HepG2 (cell line): ENCODE results near the gene REM2. TPM values are rescaled to one million over a fixed set of nuclear protein-coding genes. Genes with fewer than 3 reads are reported as not detected.

Source experiments
- CC2D1A ChIP-seq: sonication (generic); formaldehyde crosslinking; IDR thresholded peaks from 2 replicates; pipeline ENCODE4 v1.8.1; 2023; ENCODE audit warnings: mild to moderate bottlenecking, missing genetic modification reagents
- DRAP1 ChIP-seq: IDR thresholded peaks from 2 replicates; pipeline ENCODE4 v1.6.1; 2016; ENCODE audit warnings: missing genetic modification reagents, missing compliant biosample characterization
- MIER3 ChIP-seq: IDR thresholded peaks from 2 replicates; pipeline ENCODE4 v1.6.1; 2016; ENCODE audit warnings: missing compliant biosample characterization, borderline replicate concordance
- MIXL1 ChIP-seq: IDR thresholded peaks from 2 replicates; pipeline ENCODE4 v1.6.1; 2016
- MTERF4 ChIP-seq: sonication (generic); formaldehyde crosslinking; IDR thresholded peaks from 2 replicates; pipeline ENCODE4 v1.8.0; 2023; ENCODE audit warnings: mild to moderate bottlenecking, missing genetic modification reagents
- NCOA1 ChIP-seq: sonication (generic); formaldehyde crosslinking; IDR thresholded peaks from 2 replicates; pipeline ENCODE4 v1.9.0; 2021; ENCODE audit warnings: missing genetic modification reagents
- NR2F6 ChIP-seq, 2 experiments: IDR thresholded peaks; 2 replicates each; pipeline ENCODE4 v1.6.1; 2016; ENCODE audit warnings: antibody characterized with exemption in 1 of 2, mild to moderate bottlenecking in 1 of 2
- RBFOX2 ChIP-seq: fragments of 200-400 bp; formaldehyde crosslinking; IDR thresholded peaks from 2 replicates; pipeline ENCODE4 v1.6.1; 2017; ENCODE audit warnings: low read depth, mild to moderate bottlenecking, low read length
- SSRP1 ChIP-seq: IDR thresholded peaks from 2 replicates; pipeline ENCODE4 v1.6.1; 2016; ENCODE audit warnings: control low read depth
- TOE1 ChIP-seq: sonication (generic); formaldehyde crosslinking; IDR thresholded peaks from 2 replicates; pipeline ENCODE4 v1.4.0; 2020; ENCODE audit warnings: mild to moderate bottlenecking, missing genetic modification reagents
- TRAFD1 ChIP-seq: sonication (generic); formaldehyde crosslinking; IDR thresholded peaks from 2 replicates; pipeline ENCODE4 v1.5.1; 2020; ENCODE audit warnings: missing genetic modification reagents, mild to moderate bottlenecking, borderline replicate concordance
- U2AF2 ChIP-seq: fragments of 200-400 bp; formaldehyde crosslinking; IDR thresholded peaks from 2 replicates; pipeline ENCODE4 v1.6.1; 2017; ENCODE audit warnings: low read depth, mild to moderate bottlenecking, low read length
- ZFP36L1 ChIP-seq: sonication (generic); formaldehyde crosslinking; IDR thresholded peaks from 2 replicates; pipeline ENCODE4 v1.8.0; 2022; ENCODE audit warnings: mild to moderate bottlenecking, missing genetic modification reagents, moderate library complexity
- ZNF333 ChIP-seq: sonication (generic); formaldehyde crosslinking; IDR thresholded peaks from 2 replicates; pipeline ENCODE4 v1.4.0; 2020; ENCODE audit warnings: mild to moderate bottlenecking, missing genetic modification reagents, borderline replicate concordance
- ZNF451 ChIP-seq: sonication (generic); formaldehyde crosslinking; IDR thresholded peaks from 2 replicates; pipeline ENCODE4 v1.5.0; 2020; ENCODE audit warnings: mild to moderate bottlenecking, missing genetic modification reagents
- ZNF530 ChIP-seq: sonication (generic); formaldehyde crosslinking; IDR thresholded peaks from 2 replicates; pipeline ENCODE4 v1.5.0; 2020; ENCODE audit warnings: low read depth, mild to moderate bottlenecking, missing genetic modification reagents
- ZNF563 ChIP-seq: sonication (generic); formaldehyde crosslinking; IDR thresholded peaks from 2 replicates; pipeline ENCODE4 v1.8.0; 2022; ENCODE audit warnings: mild to moderate bottlenecking, moderate library complexity, missing genetic modification reagents
- ZNF781 ChIP-seq: sonication (generic); formaldehyde crosslinking; IDR thresholded peaks from 2 replicates; pipeline ENCODE4 v1.5.1; 2020; ENCODE audit warnings: borderline replicate concordance, mild to moderate bottlenecking, missing genetic modification reagents; ENCODE audit errors: not compliant biosample characterization
- ZSCAN9 ChIP-seq: IDR thresholded peaks from 2 replicates; pipeline ENCODE4 v1.6.1; 2016; ENCODE audit warnings: borderline replicate concordance
- polyA plus RNA-seq, 8 experiments: library from polyadenylated mRNA; depleted of rRNA in 3 of 8; stranded (reverse) in 7 of 8; unstranded in 1 of 8; fragments of >200 nt; fragmentation: Illumina TruSeq in 4 of 8; extraction: Trizol in 4 of 8; gene quantifications; 2 replicates each; pipeline versions ENCODE4 v1.2.1 to v1.2.3, GENCODE V29; 2011 to 2016; ENCODE audit warnings: low read depth in 4 of 8, missing spikeins in 1 of 8, mixed read lengths in 1 of 8; ENCODE audit not compliant: insufficient read depth in 1 of 8
- total RNA-seq, 5 experiments: library from RNA; depleted of rRNA; stranded (reverse); fragments of >200 nt; fragmentation: Illumina TruSeq; extraction: Trizol; gene quantifications; 2 replicates each; pipeline ENCODE4 v1.2.3, GENCODE V29; 2016; ENCODE audit warnings: low read depth in 1 of 5
- TF ChIP-seq, protein P1 (sequence below): sonication (generic); formaldehyde crosslinking; IDR thresholded peaks from 2 replicates; pipeline ENCODE4 v1.4.0; 2020; ENCODE audit warnings: missing genetic modification reagents
- TF ChIP-seq, protein P2 (sequence below): sonication (generic); formaldehyde crosslinking; IDR thresholded peaks from 2 replicates; pipeline ENCODE4 v1.4.0; 2020; ENCODE audit warnings: missing genetic modification reagents

Gene REM2
- total and polyA plus RNA-seq, 2 of the 13 experiments (the other 11 are each of a cell fraction or from before 2014, with no cell fraction given): 0.20 TPM; not detected in 1

DNA sequence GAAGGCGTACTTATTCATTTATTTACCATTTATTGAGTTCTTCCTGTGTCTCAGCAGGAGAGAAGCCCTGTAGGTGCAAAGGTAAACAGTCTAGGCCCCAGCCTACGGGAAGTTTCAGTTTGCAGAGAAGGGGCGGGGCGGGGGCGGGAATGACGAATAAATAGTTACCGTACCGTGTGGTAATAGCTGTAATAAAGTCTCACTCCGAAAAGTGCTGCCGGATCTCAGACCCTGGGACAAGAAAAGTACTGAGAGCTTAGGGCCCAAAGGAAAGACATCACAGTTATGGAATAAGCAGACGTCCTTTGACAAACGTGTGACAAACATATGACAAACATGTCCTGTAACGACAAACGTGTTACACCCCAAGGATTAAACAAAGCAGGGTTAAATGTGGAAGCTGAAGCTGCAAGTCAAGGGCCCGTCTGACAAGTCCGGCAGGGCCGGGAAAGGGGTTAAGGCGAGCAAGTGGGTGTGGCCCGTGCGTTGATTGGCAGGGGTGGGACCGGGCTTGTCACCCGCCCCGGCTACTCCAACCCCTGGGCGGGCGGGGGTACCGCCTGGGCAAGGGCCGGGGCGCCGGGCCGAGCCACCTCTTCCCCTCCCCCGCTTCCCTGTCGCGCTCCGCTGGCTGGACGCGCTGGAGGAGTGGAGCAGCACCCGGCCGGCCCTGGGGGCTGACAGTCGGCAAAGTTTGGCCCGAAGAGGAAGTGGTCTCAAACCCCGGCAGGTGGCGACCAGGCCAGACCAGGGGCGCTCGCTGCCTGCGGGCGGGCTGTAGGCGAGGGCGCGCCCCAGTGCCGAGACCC, 11.6 kb upstream of the REM2 start, which contains the start of gene LRP10 (continued):
- TF ChIP-seq ZFP36L1 (peak; percentile 88), RBFOX2 (peak; percentile 94), NR2F6 (IDR thresholded peaks at IDR 0.05) (peak; percentile 88; the same call in 1 of the 2 replicates), NR2F6 (CRISPR knock-in tag; IDR thresholded peaks at IDR 0.05) (peak; percentile 87), TOE1 (peak; percentile 81; the same call in 1 of the 2 replicates), ZNF451 (peak; percentile 72; the same call in 1 of the 2 replicates), DRAP1 (CRISPR knock-in tag) (peak; percentile 94), MIXL1 (CRISPR knock-in tag) (peak; percentile 72), U2AF2 (no peak), SSRP1 (CRISPR knock-in tag) (peak; percentile 98), MIER3 (CRISPR knock-in tag) (peak; percentile 91; the same call in 1 of the 2 replicates), MTERF4 (CRISPR knock-in tag) (peak; percentile 70; the same call in 1 of the 2 replicates), TRAFD1 (CRISPR knock-in tag) (peak; percentile 88; the same call in 1 of the 2 replicates), ZNF530 (CRISPR knock-in tag) (no peak), NCOA1 (CRISPR knock-in tag) (peak; percentile 96), ZNF563 (peak; percentile 96), ZNF333 (CRISPR knock-in tag) (peak; percentile 99), ZNF781 (CRISPR knock-in tag) (peak; percentile 59), CC2D1A (CRISPR knock-in tag) (peak; percentile 80; the same call in 1 of the 2 replicates), ZSCAN9 (CRISPR knock-in tag) (peak; percentile 67)
- TF ChIP-seq, protein P1, sequence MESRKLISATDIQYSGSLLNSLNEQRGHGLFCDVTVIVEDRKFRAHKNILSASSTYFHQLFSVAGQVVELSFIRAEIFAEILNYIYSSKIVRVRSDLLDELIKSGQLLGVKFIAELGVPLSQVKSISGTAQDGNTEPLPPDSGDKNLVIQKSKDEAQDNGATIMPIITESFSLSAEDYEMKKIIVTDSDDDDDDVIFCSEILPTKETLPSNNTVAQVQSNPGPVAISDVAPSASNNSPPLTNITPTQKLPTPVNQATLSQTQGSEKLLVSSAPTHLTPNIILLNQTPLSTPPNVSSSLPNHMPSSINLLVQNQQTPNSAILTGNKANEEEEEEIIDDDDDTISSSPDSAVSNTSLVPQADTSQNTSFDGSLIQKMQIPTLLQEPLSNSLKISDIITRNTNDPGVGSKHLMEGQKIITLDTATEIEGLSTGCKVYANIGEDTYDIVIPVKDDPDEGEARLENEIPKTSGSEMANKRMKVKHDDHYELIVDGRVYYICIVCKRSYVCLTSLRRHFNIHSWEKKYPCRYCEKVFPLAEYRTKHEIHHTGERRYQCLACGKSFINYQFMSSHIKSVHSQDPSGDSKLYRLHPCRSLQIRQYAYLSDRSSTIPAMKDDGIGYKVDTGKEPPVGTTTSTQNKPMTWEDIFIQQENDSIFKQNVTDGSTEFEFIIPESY (CRISPR knock-in tag): peak; percentile 27; the same call in 1 of the 2 replicates
- TF ChIP-seq, protein P2, sequence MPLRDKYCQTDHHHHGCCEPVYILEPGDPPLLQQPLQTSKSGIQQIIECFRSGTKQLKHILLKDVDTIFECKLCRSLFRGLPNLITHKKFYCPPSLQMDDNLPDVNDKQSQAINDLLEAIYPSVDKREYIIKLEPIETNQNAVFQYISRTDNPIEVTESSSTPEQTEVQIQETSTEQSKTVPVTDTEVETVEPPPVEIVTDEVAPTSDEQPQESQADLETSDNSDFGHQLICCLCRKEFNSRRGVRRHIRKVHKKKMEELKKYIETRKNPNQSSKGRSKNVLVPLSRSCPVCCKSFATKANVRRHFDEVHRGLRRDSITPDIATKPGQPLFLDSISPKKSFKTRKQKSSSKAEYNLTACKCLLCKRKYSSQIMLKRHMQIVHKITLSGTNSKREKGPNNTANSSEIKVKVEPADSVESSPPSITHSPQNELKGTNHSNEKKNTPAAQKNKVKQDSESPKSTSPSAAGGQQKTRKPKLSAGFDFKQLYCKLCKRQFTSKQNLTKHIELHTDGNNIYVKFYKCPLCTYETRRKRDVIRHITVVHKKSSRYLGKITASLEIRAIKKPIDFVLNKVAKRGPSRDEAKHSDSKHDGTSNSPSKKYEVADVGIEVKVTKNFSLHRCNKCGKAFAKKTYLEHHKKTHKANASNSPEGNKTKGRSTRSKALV (CRISPR knock-in tag): peak; percentile 95
